Endothelial cell of umbilical vein (primary cell): ENCODE results near the gene INTS4. TPM values are rescaled to one million over a fixed set of nuclear protein-coding genes. Genes with fewer than 3 reads are reported as not detected.
"Not testable (repeated sequence)": the region's sequence is repeated elsewhere in the genome, so short reads cannot be mapped to it uniquely, and the experiment has no call there.

ENCODE experiments used
- BruUV-seq: library from RNA; stranded (reverse); fragments of 400-500 nt; replicated peaks from 2 replicates; lab custom pipeline; 2021; lab: Mats Ljungman, UMichigan
- CTCF ChIA-PET: fragments of 300-600, 350-600 bp; sonication (Branson Sonifier 250); formaldehyde crosslinking; loops from one replicate; lab custom pipeline; 2021; ENCODE audit warnings: antibody characterized with exemption, inconsistent platforms; lab: Charles Lee
- POLR2A ChIA-PET: fragments of 300-600, 350-600 bp; sonication (Branson Sonifier 250); formaldehyde crosslinking; loops from one replicate; lab custom pipeline; 2021; ENCODE audit warnings: antibody characterized with exemption, inconsistent platforms; lab: Charles Lee
- DNase-seq: peaks from one replicate; pipeline ENCODE4 v3.0.0-alpha.2; 2011; ENCODE audit warnings: low read depth, low spot score
- FAIRE-seq: peaks from 2 replicates; lab custom pipeline; 2011; peaks lifted over from hg19 to GRCh38; lab: Jason Lieb, UNC
- H2AFZ ChIP-seq: 2 replicates; pipeline ENCODE4 v1.6.0; 2012; ENCODE audit warnings: low read depth, low read length, control low read depth, inconsistent platforms
- H3K27ac ChIP-seq: 2 replicates; pipeline ENCODE4 v1.5.1; 2011; ENCODE audit warnings: low read depth, mild to moderate bottlenecking, control low read depth, low read length, moderate library complexity; ENCODE audit not compliant: insufficient read depth
- H3K27me3 ChIP-seq, 2 experiments: 2 replicates each; pipeline versions ENCODE4 v1.6.0 to v1.6.1; 2011; ENCODE audit warnings: low read length in 2 of 2, mixed read lengths in 1 of 2; ENCODE audit not compliant: control insufficient read depth in 2 of 2, insufficient read depth in 2 of 2
- H3K36me3 ChIP-seq, 2 experiments: 2 replicates in 1 of 2; 3 replicates in 1 of 2; pipeline ENCODE4 v1.5.1; 2011; ENCODE audit warnings: low read length in 2 of 2, mild to moderate bottlenecking in 1 of 2, moderate library complexity in 1 of 2; ENCODE audit not compliant: control insufficient read depth in 2 of 2, insufficient read depth in 2 of 2; ENCODE audit errors: extremely low read depth in 1 of 2
- H3K4me1 ChIP-seq: 3 replicates; pipeline ENCODE4 v1.5.1; 2011; ENCODE audit warnings: mild to moderate bottlenecking, low read length; ENCODE audit not compliant: control insufficient read depth, insufficient read depth; ENCODE audit errors: extremely low read depth
- H3K4me2 ChIP-seq: 2 replicates; pipeline ENCODE4 v1.6.1; 2011; ENCODE audit warnings: low read length, control low read depth, mixed read lengths; ENCODE audit not compliant: insufficient read depth
- H3K4me3 ChIP-seq, 3 experiments: fragments of 200-600 bp in 1 of 3; sonication (generic), shearing (Covaris generic) in 1 of 3; replicated peaks in 1 of 3; 2 replicates each; pipeline ENCODE4 v1.5.1; 2011 to 2016; ENCODE audit warnings: control low read depth in 3 of 3, low read length in 3 of 3, mild to moderate bottlenecking in 2 of 3, inconsistent platforms in 1 of 3, low read depth in 1 of 3, moderate library complexity in 1 of 3; ENCODE audit not compliant: insufficient read depth in 1 of 3
- H3K79me2 ChIP-seq: 2 replicates; pipeline ENCODE4 v1.6.0; 2012; ENCODE audit warnings: low read length, inconsistent platforms; ENCODE audit not compliant: control insufficient read depth, insufficient read depth
- H3K9ac ChIP-seq: replicated peaks from 2 replicates; pipeline ENCODE3; 2011; ENCODE audit warnings: low read length, control low read depth; ENCODE audit not compliant: insufficient read depth; ENCODE audit errors: extremely low read depth
- H3K9me1 ChIP-seq: replicated peaks from 3 replicates; pipeline ENCODE4 v1.6.0; 2011; ENCODE audit warnings: mild to moderate bottlenecking, low read length; ENCODE audit not compliant: control insufficient read depth, insufficient read depth; ENCODE audit errors: extremely low read depth
- H3K9me3 ChIP-seq: replicated peaks from 2 replicates; pipeline ENCODE4 v1.5.1; 2012; ENCODE audit warnings: low read length, inconsistent platforms; ENCODE audit not compliant: control insufficient read depth, insufficient read depth
- H4K20me1 ChIP-seq: replicated peaks from 2 replicates; pipeline ENCODE3; 2011; ENCODE audit warnings: mild to moderate bottlenecking, low read length; ENCODE audit not compliant: control insufficient read depth, insufficient read depth; ENCODE audit errors: extremely low read depth
- EZH2 ChIP-seq: IDR thresholded peaks from 2 replicates; pipeline ENCODE4 v1.6.1; 2012; ENCODE audit warnings: borderline replicate concordance, low read depth, mild to moderate bottlenecking, moderate library complexity, low read length, inconsistent platforms; ENCODE audit not compliant: severe bottlenecking
- FOS ChIP-seq: IDR thresholded peaks from 2 replicates; pipeline ENCODE4 v1.6.1; 2011; ENCODE audit warnings: mild to moderate bottlenecking, low read length, moderate library complexity, borderline replicate concordance; ENCODE audit not compliant: insufficient read depth
- GATA2 ChIP-seq: IDR thresholded peaks from 2 replicates; pipeline ENCODE4 v1.7.0; 2011; ENCODE audit warnings: low read depth, mild to moderate bottlenecking, moderate library complexity, mixed read lengths, low read length; ENCODE audit not compliant: insufficient read length, insufficient read depth
- JUN ChIP-seq: IDR thresholded peaks from 2 replicates; pipeline ENCODE4 v1.6.1; 2011; ENCODE audit warnings: borderline replicate concordance, low read depth; ENCODE audit not compliant: insufficient read length, insufficient read depth
- MYC ChIP-seq: IDR thresholded peaks from one replicate; pipeline ENCODE4 v1.6.1; 2011; ENCODE audit warnings: mild to moderate bottlenecking, low read depth, low read length
- POLR2A ChIP-seq: IDR thresholded peaks from 2 replicates; pipeline ENCODE4 v1.6.1; 2012; ENCODE audit warnings: low read depth, mild to moderate bottlenecking, control low read depth, low read length
- POLR2AphosphoS5 ChIP-seq: IDR thresholded peaks from 2 replicates; pipeline ENCODE4 v1.6.1; 2012; ENCODE audit warnings: low read depth, mild to moderate bottlenecking, control low read depth, low read length, moderate library complexity; ENCODE audit not compliant: insufficient read depth
- dilution Hi-C: fragments of 300-500 bp; cut with MboI; formaldehyde crosslinking; loops from one replicate; pipeline ENCODE4 v1.15.0; 2019; ENCODE audit warnings: low sequenced_read_pairs; ENCODE audit not compliant: extremely low pct_ligation_motif_present
- intact Hi-C: fragments of 100-400 bp; cut with micrococcal nuclease; formaldehyde crosslinking; loops from one replicate; pipeline ENCODE4 v1.10.0; 2022
- polyA plus RNA-seq, 4 experiments: library from polyadenylated mRNA; depleted of rRNA in 3 of 4; stranded (reverse) in 3 of 4; unstranded in 1 of 4; fragments of >200 nt; gene quantifications; 2 replicates each; pipeline versions ENCODE4 v1.2.1 to v1.2.3, GENCODE V29; 2011 to 2012; ENCODE audit warnings: missing spikeins in 1 of 4
- total RNA-seq: library from RNA; stranded (reverse); gene quantifications from 2 replicates; pipeline ENCODE4 v1.2.3, GENCODE V29; 2021
- TF ChIP-seq, protein P1 (sequence below): IDR thresholded peaks from 2 replicates; pipeline ENCODE4 v1.6.1; 2011; ENCODE audit not compliant: insufficient read depth, insufficient read length
- TF ChIP-seq, protein P2 (sequence below), 2 donors: IDR thresholded peaks; 1 replicate in 1 of 2; 2 replicates in 1 of 2; pipeline ENCODE4 v1.5.1; 2011; ENCODE audit warnings: low read length in 2 of 2, mild to moderate bottlenecking in 2 of 2, moderate library complexity in 2 of 2, control low read depth in 1 of 2, inconsistent platforms in 1 of 2, low read depth in 1 of 2; ENCODE audit not compliant: insufficient read depth in 1 of 2; ENCODE audit errors: extremely low read depth in 1 of 2

Gene INTS4
- total and polyA plus RNA-seq, 2 donors (not counting 3 experiments of a cell fraction or from before 2014, with no cell fraction given) = 29.2 to 37.8 TPM

DNA sequence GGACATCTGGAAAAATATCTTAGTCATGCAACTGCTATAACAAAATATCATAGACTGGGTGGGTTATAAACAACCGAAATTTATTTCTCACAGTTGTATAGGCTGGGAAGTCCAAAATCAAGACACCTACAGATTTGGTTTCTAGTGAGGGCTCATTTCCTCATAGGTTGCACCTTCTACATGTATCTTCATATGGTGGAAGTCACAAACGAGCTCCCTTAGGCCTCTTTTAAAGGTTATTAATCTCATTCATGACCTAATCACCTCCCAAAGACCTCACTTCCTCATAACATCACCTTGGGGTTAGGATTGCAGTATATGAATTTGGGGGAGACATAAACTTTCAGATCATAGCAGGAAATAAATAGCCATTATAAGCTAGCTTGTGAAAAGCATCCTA is 85.2 kb downstream of the INTS4 start:
- Histone ChIP-seq H3K27me3 (no peaks in the 10 kb centered on the region), H4K20me1 (no peaks in the 10 kb centered on the region), H3K9ac (no peak overlapping the region), H3K27ac (no peak overlapping the region), H3K36me3 (no peaks in the 10 kb centered on the region), H3K9me3 (no peaks in the 10 kb centered on the region), H3K4me2 (no peak overlapping the region), H3K79me2 (no peaks in the 10 kb centered on the region), H2AFZ (no peak overlapping the region), H3K4me3 (no peak overlapping the region), H3K9me1 (no peaks in the 10 kb centered on the region), H3K4me1 (peaks cover 3% of the 10 kb centered on the region)
- ChIA-PET CTCF (no interaction called here), POLR2A (no interaction called here)
- DNase-seq = no peak
- BruUV-seq = no TSS peak
- dilution Hi-C loops = no loop called here
- intact Hi-C loops = no loop called here
- TF ChIP-seq POLR2A = no peak
- TF ChIP-seq MYC = no peak
- TF ChIP-seq GATA2 = no peak
- FAIRE-seq = no peak

DNA sequence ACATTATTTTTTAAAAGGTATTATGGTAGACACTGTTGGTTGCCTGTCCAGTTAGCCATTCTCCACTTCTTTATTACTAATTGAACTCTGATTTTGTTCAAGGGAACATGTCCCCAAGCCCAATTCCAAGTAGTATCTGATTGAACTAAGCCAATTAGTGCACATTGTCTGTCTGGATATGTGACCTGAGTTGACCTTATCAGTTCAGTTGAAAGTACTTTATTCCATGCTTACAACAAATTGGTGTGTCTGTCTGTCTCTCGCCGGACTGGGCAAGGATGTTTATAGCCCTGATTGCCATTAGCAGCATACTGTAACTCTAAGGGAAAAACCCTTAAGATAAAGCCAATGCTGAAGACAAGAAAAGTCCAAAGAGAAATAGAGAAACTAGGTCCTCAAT is 85.6 kb downstream of the INTS4 start:
- Histone ChIP-seq H3K27ac (no peak overlapping the region), H3K36me3 (no peaks in the 10 kb centered on the region), H3K4me1 (peaks cover under 1% of the 10 kb centered on the region), H3K9ac (no peak overlapping the region), H3K4me3 (no peak overlapping the region), H3K27me3 (no peaks in the 10 kb centered on the region), H3K4me2 (no peak overlapping the region), H2AFZ (no peak overlapping the region), H3K9me3 (no peaks in the 10 kb centered on the region), H3K79me2 (no peaks in the 10 kb centered on the region), H3K9me1 (no peaks in the 10 kb centered on the region), H4K20me1 (no peaks in the 10 kb centered on the region)
- TF ChIP-seq EZH2 (no peak), JUN (no peak), FOS (no peak), GATA2 (no peak), POLR2AphosphoS5 (no peak), MYC (no peak), POLR2A (no peak)
- TF ChIP-seq, protein P1, sequence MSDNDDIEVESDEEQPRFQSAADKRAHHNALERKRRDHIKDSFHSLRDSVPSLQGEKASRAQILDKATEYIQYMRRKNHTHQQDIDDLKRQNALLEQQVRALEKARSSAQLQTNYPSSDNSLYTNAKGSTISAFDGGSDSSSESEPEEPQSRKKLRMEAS = no peak
- TF ChIP-seq, protein P2, sequence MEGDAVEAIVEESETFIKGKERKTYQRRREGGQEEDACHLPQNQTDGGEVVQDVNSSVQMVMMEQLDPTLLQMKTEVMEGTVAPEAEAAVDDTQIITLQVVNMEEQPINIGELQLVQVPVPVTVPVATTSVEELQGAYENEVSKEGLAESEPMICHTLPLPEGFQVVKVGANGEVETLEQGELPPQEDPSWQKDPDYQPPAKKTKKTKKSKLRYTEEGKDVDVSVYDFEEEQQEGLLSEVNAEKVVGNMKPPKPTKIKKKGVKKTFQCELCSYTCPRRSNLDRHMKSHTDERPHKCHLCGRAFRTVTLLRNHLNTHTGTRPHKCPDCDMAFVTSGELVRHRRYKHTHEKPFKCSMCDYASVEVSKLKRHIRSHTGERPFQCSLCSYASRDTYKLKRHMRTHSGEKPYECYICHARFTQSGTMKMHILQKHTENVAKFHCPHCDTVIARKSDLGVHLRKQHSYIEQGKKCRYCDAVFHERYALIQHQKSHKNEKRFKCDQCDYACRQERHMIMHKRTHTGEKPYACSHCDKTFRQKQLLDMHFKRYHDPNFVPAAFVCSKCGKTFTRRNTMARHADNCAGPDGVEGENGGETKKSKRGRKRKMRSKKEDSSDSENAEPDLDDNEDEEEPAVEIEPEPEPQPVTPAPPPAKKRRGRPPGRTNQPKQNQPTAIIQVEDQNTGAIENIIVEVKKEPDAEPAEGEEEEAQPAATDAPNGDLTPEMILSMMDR (IDR thresholded peaks at IDR 0.05; ENCODE audit: extremely low read depth in 1 of 2, insufficient read depth in 1 of 2, low read depth in 1 of 2, low read length in 2 of 2) = no peak
- dilution Hi-C loops = no loop called here
- no peak for DNase-seq
- FAIRE-seq = no peak
- CTCF ChIA-PET = no interaction called here
- BruUV-seq = no TSS peak
- POLR2A ChIA-PET = no interaction called here
- intact Hi-C loops = no loop called here

DNA sequence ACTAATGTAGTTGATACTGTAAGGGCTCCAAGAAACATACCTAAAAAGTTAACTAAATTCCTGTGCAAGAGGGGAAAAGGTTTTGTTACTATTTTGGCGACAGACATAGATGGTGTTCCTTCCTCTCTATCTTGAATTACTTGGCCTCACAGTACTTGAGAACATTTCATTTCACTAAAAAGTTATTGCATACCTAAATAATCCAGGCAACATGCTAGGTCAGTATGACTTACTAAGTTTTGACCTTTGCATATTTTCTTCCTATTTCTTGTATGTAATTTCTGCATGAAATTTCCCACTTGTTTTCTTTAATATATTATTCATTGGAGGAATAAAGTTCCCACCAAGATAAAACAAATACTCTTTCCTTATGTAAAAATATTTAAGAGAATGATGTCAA is 99.5 kb downstream of the INTS4 start:
- H2AFZ ChIP-seq, BruUV-seq, FAIRE-seq: not testable (repeated sequence)

More for the DNA sequence above, 99.5 kb downstream of the INTS4 start:
- H3K36me3 ChIP-seq, H3K79me2 ChIP-seq, H4K20me1 ChIP-seq, H3K27me3 ChIP-seq, dilution Hi-C loops, H3K4me3 ChIP-seq, H3K9ac ChIP-seq, H3K9me3 ChIP-seq, POLR2A ChIA-PET, H3K4me2 ChIP-seq, H3K27ac ChIP-seq, H3K9me1 ChIP-seq, CTCF ChIA-PET: not testable (repeated sequence)
- DNase-seq = peak; percentile 14
- peaks cover 18% of the 10 kb centered on the region for H3K4me1 ChIP-seq
- intact Hi-C loops = loop anchor here (5.0 kb wide), 1 partner anchor 73 kb away; the partner anchor contains the start of genes AAMDC and RSF1
